Activated naive CD4-positive, alpha-beta T cell (primary cell): ENCODE results near the gene ST6GALNAC2.

Experiments
- DNase-seq, 4 experiments: peaks; one replicate each; lab custom pipeline; 2025; lab: John Stamatoyannopoulos, UW

ST6GALNAC2 gene

DNA sequence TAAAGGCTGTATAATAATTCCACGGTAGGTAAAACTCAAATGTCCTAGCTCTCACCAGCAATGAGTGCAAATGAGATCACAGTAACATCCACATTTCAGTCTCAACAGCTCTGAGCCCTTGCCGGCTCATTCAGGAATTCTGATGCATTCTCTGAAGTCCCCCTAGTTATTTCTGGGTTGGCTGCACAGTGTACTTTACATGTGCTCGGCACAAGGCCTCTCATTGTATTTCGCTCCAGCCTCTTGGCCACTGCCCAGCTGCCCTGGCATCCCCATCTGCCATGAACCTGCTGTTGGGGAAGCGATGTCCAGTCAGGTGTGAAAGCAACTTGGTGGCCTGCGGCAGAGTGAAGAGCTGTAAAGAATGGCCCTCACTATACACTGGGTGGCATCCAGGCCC, 31.5 kb downstream of the ST6GALNAC2 start:
- DNase-seq: no peak

DNA sequence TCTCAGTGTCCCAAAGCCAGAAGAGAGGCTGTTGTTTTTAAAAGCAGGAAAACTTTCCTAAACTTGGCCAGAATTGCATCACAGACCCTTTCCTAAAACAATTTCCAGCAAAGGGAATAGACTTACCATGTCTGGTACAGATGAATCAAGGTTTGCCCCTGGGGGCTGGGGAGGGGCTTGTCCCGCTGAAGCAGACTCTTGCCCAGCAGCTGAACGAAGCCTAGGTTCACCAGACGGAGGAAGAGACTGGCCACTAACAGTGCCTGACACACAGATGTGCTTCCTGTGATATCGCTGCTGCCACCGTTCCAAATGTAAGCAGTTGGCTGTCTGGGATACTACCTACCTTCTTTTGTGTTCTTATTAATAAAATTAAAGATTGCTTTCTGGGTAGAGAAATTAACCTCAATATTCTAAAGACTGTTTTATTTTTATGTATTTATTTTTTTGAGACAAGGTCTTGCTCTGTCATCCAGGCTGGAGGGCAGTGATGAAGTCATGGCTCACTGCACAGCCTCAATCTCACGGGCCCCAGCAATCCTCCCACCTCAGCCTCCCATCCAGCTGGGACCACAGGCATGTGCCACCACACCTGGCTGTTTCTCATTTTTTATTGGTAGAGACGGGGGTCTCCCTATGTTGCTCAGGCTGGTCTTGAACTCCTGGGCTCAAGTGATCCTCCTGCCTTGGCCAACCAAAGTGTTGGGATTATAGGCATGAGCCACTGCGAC, 32.3 kb downstream of the ST6GALNAC2 start:
- DNase-seq: no peak

DNA sequence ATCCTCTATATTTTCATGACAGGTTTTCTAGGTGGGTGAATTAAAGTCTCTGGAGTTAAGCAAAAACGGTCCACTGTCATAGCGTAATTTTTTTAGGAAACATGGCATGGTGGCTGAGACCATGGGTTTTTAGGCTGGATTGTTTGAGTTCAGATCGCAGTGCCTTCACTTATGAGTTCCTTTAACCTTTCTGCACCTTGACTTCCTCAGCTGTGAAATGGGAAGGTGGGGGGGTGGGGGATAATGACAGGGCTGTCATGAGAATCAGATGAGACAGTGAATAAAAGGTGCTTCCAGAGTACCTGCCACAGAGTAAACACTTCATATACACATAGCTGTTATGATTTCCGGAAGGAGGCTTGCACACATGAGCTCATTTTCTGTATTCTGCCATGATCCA, 34.0 kb downstream of the ST6GALNAC2 start:
- no peak for DNase-seq

DNA sequence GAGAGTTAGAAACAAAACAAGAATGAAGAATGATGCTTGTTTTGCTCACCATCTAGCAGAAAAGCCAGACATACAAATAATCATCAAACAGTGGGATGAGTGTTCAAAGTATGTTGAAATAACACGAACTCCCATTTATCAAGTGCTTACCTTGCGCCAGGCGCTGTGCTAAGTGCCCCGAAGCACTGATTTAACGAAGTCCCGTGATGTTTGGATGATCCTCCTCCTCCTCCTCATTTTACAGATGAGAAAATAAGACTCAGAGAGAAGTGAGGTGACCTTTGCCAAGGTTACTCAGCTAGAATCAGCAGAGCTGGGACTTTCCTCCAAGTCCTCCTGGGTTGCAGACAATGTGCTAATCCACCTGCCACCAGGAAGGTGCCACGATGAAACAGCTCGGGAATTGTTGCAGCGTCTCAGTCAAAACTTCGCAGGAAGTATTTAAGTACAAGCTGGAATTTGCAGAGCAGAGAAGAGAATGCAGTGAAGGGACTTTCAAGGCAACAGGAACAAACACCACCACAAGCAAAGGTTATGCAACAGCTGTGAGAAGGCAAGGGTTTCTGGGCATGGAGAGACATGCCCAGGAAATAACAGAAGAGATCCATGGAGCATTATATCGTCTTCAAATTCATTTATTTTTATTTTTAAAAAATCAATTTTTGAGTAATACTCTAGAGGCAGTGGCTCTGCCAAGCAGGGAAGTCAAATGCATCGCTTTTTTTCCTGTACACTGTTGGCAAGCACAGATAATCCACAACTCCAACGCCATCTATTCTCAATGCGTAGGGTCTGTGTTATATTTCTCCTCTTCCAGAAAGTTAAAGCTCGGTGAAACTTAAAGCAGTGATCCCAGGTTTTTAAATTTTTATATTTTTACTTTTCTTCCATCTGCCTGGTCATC, 34.7 kb downstream of the ST6GALNAC2 start:
- DNase-seq: no peak

DNA sequence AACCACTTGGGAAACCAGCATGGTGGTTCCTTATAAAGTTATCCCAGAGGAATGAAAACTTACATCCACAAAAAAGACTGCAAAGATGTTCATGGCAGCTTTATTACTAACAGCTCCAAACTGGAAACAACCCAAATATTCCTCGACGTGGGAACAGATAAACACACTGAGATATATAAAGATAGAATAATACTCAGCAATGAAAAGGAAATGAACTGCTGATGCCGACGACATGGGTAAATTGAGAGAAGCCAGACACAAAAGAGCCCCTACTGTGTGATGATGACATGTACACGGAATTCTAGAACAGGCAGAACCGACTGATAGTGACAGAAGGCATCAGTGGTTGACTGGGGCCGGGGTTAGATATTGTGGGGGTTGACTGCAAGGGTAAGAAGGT, 36.1 kb downstream of the ST6GALNAC2 start:
- no peak for DNase-seq

DNA sequence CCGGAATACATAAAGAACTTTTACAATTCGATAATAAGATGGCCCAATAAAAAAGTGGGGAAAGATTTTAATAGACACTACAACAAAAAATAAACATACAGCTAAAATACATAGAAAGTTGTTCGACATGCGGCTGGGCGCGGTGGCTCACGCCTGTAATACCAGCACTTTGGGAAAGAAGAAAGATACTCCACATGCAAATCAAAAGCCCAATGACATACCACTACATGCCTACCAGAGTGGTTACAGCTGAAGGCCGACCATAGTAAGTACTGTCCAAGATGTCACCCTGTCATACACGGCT, 36.5 kb downstream of the ST6GALNAC2 start:
- no peak for DNase-seq

DNA sequence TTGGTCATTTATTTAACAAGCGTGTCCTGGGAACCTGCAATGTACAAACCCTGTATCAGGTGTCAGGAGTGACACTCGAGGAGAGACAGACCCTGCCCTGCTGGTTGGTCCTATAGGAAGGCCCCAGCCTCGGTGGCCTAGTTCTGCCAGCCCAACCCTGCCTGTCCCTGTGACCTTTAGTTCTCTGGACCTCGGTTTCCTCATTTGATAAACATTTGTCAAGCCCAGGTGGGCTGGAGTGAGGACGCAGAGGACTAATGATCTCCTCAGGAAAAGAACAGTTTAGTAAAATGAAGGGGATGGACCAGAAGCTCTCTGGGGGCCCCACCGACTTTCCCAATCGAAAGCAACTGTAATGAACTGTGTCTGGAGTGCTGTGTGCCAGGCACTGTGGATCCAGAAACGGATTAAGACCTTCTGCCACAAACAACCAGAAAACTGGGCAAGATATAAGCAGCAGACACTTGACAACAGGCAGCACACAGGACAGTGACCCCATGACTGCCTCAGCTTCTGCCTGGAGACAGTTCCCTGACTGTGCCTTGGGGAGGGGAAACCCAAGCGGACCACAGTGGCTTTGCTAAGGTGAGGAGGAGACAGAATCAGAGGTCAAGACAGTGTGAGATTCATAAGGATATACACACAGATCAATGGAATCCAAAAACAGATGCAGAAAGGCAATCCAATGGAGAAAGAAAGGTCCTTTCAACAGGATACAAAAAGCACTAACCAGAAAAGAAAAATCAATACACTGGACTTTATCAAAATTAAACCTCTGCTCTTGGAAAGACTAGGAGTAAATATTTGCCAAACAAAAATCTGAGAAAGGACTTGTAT, 37.1 kb downstream of the ST6GALNAC2 start:
- no peak for DNase-seq

DNA sequence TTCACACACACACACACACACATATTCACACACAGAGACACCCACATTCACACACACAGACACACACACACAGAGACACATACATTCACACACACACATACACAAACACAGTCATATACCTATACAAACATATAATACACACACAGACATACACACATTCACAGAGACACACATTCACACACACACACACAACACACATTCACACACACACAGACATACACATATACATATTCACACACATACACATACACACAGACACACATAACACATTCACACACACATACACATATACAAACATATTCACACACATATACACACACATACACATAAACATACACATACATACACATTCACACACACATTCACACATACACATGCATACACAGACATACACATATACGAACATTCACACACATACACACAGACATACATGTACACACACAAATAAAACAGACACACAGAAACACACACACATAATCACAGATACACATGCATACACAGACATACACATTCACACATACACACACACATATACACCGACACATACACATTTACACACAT, 37.9 kb downstream of the ST6GALNAC2 start:
- no peak for DNase-seq

DNA sequence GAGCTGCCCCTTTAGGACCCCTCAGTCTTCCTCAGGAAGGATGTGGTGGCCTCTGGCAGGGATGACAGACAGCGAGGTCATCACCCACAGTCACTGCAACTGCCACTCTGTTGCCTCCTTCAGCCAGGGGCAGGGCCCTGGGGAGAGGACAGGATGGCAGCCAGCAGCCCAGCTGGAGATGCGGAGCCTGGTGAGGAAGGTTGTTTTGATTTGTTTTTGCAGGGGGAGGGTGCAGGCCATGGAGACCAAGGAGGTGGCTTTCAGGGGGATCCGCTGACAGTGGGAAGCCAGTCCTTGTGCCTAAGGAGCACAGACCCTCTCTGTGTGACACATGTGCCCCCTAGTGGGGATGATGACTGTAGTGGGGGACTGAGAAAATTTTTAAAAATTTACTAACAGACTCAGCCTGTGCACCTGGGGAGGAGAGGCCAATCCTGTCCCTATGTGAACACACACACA, 38.4 kb downstream of the ST6GALNAC2 start:
- DNase-seq: peak in 2 of 4 experiments; percentile 14 to 37

DNA sequence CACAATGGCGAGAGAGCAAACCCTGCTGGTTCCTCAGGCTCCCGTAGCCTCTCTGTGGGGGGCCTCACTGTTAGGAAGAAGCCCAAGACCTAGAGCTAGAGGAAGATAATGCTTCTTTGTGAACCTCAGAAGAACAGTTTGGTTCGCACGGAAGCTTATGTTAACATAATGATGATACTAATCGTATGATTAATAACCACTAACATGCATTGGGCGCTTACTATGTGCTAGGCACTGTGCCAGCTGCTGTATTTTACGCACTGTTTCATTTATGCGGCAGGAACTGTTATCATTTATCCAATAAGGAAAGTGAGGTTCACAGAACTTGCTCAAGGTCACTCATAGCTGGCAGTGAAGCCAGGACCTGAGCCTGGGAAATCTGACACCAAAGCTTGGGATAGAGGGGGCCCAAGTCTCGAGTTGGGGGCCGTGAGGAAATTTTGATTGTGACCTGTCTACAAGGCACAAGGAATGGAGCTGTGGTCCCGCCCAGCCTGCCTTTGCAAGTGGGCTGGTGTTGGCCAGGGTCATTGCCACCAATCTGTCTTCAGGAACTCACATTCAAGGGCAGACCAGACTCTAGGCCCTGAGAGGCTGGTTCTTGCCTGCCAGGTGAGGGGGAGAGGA, 39.0 kb downstream of the ST6GALNAC2 start:
- DNase-seq: no peak

DNA sequence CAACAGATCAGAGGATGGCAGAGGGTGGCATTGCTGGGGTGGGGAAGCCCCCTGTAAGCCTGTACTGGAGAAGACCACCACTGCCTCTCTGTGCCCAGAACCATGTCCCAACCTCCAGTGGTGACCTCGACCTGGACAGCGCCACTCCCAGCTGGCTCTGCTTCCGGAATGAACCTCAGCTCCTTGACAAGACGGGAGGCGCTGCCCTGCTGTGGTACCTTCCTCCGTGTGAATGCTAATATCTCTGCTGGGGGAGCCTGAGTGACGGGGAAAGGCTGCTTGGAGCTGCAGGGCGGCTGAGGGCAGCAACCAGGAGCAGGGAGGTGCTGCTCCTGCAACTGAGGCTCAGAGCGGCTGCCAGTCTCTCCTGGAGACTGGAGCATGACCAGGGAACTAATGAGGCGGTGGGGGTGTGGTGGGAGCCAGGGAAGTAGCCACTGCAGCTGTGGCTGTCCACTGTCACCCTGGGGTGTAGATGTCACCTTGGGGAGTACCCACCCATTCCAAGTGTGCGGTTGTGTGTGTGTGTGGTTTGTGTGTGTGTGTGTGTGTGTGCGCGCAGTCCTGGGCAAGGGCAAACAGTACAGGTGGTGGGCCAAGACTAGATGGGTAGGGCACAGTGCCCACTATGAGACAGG, 39.6 kb downstream of the ST6GALNAC2 start:
- no peak for DNase-seq

DNA sequence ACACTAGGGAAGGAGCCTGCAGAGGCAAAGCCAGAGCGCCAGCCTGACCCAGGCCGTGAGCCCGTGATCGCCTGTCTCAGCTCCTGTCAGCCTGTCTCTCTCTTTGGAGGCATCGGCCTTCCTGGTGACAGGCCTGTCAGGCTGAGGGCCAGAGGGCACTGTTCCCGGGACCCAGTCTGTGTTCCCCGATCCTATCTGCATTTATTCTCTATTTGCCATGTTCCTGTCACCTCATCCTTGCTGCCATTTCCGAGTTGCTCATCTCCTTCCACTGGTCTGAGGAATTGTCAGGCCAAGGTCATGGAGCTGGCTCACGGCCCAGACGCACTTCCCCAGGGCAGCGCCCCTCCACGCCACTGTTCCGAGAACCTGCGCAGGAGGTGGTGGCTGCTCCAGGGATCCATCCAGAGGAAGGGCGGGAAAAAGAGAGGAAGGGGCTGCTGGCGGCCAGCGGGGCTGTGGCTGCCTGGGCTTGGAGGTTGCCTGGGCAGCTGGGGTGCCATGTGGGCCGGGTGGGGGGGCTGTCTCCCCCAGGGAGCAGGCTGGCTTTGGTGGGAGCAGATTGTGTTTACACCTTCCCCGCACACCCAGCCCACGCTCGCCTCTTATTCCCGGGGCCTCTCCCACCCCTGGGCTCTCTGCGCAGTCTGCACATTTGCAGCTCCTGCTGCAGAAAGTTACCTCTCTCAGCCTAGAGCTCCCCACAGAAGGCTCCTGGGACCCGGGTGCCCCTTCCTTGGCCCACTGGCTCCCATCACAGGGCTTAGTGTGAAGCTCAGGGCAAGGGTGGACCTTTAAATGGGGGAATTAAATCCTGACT, 40.9 kb downstream of the ST6GALNAC2 start:
- no peak for DNase-seq

DNA sequence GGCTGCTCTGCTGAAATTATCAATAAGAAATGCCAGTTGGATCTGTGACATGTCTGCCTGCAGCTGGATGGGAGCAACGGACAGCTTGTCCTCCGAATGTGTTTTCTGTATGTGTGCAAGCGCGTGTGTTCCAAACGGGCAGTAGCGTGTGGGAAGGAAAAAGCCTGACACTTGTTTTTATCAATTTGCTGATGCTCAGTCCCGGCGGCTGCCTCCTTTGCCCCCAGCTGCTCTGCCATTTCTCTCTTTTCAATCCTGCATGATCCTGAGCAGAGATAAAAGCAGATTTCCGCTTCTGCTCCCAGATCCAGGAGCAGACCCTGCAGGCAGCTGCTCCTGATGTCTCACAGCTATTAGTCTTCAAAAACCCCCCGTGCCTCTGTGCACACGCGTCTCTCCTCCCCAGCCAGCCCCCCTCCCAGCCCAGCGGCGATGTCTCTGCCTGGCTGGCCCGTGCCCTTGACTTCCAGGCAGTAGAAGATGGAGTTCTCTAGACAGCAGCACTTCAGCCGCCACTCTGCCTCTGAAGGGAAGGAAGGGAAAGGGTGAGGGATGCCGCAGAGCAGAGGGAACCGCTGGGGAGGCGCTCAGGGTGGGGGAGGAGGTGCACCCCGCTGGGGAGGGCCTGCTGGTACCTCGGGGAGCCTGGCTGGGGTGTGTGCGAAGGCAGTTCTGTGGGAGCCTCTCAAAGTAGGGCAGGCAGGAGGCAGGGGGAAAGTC, 41.7 kb downstream of the ST6GALNAC2 start:
- no peak for DNase-seq

DNA sequence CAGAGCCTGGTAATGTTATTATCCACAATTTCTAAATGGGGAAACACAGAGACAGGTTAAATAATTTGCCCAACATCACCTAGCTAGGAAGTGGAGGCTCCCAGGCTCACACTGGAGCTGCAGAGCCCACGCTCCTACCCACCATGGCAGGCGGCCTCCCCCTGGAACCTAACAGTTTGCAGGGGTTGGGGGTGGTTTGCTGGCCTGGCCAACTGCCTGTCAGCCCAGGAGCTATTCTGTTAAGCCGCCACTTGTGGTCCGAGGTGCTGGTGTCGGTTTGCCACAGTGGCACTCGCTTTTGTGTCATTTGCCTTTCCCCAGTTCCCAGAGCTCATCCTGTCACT, 42.2 kb downstream of the ST6GALNAC2 start:
- DNase-seq: no peak

DNA sequence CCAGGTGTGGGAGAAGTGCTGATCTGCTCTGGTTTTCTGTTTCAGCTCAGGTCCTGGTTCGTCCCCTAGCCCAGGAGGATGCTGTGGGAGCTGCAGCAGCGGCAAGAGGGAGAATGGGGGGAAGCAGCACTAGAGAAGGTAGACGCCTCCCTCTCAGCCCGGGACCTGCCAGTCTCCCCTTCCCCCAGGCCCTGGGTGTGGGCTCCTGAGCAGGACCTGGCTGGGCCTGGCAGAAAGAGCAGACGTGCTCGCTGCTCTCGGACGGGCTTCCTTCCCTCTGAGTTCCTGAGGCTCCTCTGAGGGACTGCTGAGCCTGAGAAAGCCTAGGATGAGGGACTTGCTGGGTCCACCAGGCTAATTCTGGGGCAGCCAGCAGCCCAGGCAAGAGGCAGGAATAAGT, 42.7 kb downstream of the ST6GALNAC2 start:
- no peak for DNase-seq

DNA sequence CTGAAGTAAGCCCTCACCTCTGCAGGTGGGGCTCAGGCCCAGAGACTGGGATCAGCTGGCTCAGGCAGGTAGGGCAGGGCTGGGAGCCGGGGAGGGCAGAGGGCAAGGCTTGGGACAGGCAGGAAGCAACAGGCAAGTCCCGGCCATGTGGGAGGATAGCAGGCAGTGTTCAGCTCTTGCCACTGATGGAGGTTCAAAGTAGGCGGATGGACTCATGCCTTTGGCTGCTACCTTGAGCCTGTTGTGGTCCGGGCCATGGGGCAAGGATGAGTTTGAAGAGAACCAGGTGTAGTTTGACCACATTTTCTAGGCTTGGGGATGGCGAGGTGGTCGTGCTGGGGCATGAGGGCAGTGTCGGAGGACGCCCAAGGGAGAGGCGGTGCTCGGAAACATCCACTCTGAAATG, 43.1 kb downstream of the ST6GALNAC2 start:
- DNase-seq: no peak

DNA sequence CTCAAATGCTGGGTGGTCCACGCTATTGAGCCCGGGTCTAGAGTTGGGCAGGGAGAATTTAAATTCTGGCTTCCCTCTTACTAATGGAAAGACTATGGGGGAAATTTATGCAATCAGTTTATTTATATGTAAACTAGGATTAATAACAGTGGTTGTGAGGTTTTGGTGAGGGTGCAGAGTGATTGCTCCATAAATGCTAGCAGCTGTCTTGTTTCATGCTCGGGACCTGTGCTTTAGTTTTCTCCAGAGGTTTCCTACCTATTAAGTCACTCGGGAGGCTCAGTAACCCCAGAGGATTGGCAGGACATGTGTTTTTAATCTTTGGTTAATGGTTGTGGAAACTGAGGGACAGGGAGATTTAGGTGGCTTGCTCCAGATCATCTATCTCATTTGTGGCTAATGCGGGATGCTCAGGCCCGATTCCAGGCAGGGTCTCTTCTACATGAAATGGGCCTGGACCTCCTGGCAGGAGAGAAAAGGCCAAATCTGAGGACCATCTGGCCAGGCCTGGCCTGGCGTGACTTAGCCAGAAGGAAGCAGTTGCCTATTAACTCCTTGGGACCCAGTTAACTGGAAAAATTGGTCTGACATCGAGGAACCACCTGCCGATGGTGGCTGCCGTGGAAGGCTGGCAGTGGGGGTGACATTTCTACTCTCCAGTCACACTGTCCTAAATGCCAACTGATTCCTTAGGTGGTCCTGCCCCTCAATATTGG, 43.8 kb downstream of the ST6GALNAC2 start:
- DNase-seq: no peak

DNA sequence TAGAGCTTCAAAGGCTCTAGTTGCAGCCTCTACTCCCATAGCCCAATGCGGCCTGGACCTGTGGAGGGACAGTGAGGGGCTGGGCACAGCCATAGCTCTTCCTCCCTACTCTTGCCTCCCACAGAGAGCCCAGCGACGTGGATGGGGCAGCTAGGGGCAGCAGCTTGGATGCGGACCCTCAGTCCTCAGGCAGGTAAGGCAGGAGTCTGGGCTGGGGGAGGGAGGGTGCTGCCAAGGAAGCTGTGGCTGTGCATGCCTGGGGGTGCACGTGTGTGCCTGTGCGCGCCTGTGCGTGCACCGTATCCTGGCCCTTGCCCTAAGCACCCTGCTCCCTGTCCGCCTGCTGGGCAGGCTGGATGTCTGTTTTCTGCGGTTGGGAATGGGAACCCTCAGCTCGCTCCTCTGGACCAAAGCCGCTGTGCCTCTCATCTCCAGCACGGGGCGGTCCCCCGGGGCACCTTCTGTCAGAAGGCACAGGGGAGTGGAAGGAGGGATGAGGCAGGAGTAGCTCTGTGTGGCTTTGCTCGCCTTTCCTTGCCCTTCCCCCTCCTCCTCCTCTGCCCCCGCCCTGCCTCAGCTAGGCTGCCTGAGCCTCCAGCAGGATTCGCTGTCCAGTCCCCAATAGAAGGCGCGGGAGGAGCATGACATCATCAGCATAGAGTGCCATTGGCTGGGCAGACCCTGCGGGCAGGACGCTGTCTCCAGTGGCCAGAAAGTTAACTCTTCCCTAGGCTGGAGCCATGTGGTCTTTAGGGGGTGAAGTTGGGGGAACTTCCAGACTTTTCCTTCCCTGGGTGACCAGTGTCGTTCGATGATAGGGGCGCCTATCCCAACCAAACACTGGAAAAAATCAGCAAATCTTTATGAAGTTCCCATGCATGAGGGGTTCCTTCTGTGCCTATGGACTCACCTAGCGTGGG, 45.0 kb downstream of the ST6GALNAC2 start:
- no peak for DNase-seq
